Measurements from ENCODE around the gene CHST9.

DNA sequence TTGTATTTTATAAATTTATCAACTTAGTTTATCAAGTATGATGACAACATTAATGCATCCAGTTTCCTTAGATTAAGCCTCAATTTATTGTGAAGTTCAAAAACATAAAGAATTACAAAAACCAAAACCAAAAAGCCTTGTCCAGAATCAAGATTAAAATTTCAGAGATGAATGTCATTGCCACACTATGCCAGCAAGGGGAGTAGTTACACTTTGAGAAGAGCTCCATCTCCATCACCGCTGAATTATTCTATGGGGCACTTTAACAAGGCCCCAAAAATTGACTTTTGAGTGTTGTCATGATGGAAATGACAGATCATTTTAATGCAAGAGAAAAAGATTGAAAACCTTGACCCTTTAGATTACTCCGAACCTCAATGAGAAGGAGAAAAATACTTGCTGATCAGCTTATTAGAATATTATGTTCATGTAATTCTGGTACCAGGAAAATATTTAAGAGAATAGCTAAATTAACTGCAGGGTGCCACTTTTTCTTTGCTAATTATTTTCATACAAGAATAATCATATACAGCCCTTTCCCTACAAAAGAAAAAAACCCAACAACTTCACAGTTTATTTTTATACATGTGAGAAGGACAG lies 167.1 kb downstream of the CHST9 start:
- TF ChIP-seq, protein P1, sequence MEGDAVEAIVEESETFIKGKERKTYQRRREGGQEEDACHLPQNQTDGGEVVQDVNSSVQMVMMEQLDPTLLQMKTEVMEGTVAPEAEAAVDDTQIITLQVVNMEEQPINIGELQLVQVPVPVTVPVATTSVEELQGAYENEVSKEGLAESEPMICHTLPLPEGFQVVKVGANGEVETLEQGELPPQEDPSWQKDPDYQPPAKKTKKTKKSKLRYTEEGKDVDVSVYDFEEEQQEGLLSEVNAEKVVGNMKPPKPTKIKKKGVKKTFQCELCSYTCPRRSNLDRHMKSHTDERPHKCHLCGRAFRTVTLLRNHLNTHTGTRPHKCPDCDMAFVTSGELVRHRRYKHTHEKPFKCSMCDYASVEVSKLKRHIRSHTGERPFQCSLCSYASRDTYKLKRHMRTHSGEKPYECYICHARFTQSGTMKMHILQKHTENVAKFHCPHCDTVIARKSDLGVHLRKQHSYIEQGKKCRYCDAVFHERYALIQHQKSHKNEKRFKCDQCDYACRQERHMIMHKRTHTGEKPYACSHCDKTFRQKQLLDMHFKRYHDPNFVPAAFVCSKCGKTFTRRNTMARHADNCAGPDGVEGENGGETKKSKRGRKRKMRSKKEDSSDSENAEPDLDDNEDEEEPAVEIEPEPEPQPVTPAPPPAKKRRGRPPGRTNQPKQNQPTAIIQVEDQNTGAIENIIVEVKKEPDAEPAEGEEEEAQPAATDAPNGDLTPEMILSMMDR (optimal IDR thresholded peaks at IDR 0.05 in 1 of 3, IDR thresholded peaks at IDR 0.05 in 1 of 3, conservative IDR thresholded peaks at IDR 0.05 in 1 of 3; ENCODE audit: extremely low read depth in 1 of 3, insufficient read depth in 2 of 3, low read length in 3 of 3) = peak; percentile 60 to 69 (median 63)
- TF ChIP-seq EZH2 (IDR thresholded peaks at IDR 0.05; ENCODE audit: low read length) = no peak

All from keratinocyte (primary cell).